Body of pancreas (tissue), 4 donors: ENCODE results near the gene RNF157. TPM values are rescaled to one million over a fixed set of nuclear protein-coding genes. Genes with fewer than 3 reads are reported as not detected.
"Not testable (repeated sequence)": the region's sequence is repeated elsewhere in the genome, so short reads cannot be mapped to it uniquely, and the experiment has no call there.

Experiments
- ATAC-seq: fragments of 150-250 bp; one replicate; pipeline ENCODE4 v1.9.1; 2016
- DNase-seq, 4 donors: peaks; one replicate each; pipeline ENCODE4 v3.0.0-alpha.2; 2019
- H3K27ac ChIP-seq, 4 donors: fragments of 200-600 bp; sonication (generic); 1 replicate in 3 of 4; 2 replicates in 1 of 4; pipeline versions ENCODE4 v1.5.1 to v1.6.1; 2016 to 2019; ENCODE audit warnings: mild to moderate bottlenecking in 1 of 4, mixed read lengths in 1 of 4, moderate library complexity in 1 of 4
- H3K27me3 ChIP-seq, 2 donors: fragments of 200-600 bp; sonication (generic); one replicate each; pipeline ENCODE4 v1.6.0; 2016; ENCODE audit warnings: mild to moderate bottlenecking in 1 of 2
- H3K36me3 ChIP-seq, 2 donors: fragments of 200-600 bp; sonication (generic); replicated peaks in 1 of 2; 2 replicates each; pipeline ENCODE4 v1.5.1; 2016; ENCODE audit warnings: low read depth in 2 of 2; ENCODE audit not compliant: insufficient read depth in 1 of 2
- H3K4me1 ChIP-seq: fragments of 200-600 bp; sonication (generic); one replicate; pipeline ENCODE4 v1.6.0; 2016
- H3K4me3 ChIP-seq, 2 donors: fragments of 200-600 bp; sonication (generic); 1 replicate in 1 of 2; 2 replicates in 1 of 2; pipeline ENCODE4 v1.5.1; 2016 to 2019
- H3K9me3 ChIP-seq, 3 donors: fragments of 200-600 bp; sonication (generic); 1 replicate in 2 of 3; 2 replicates in 1 of 3; pipeline ENCODE4 v1.5.1; 2016
- CTCF ChIP-seq, 7 experiments: fragments of 450-650 bp in 4 of 7; fragments of 200-600 bp in 3 of 7; sonication (generic) in 3 of 7; IDR thresholded peaks; one replicate each; pipeline ENCODE4 v1.5.1; 2016 to 2019; ENCODE audit warnings: antibody characterized with exemption in 7 of 7
- POLR2A ChIP-seq, 3 donors: fragments of 450-650 bp; IDR thresholded peaks; one replicate each; pipeline ENCODE4 v1.6.1; 2016; ENCODE audit warnings: antibody characterized with exemption in 3 of 3, mild to moderate bottlenecking in 2 of 3
- WGBS, 2 donors: methylation state at CpG; one replicate each; pipeline ENCODE4 v1.1.5; 2017; 5-methylcytosine and 5-hydroxymethylcytosine counted together
- intact Hi-C: fragments of 100-400 bp; cut with DNase I; formaldehyde crosslinking; loops from one replicate; pipeline ENCODE4 v1.15.1; 2023
- total RNA-seq, 2 donors: library from RNA; depleted of rRNA; stranded (reverse); fragments of >200 nt; gene quantifications; one replicate each; pipeline ENCODE4 v1.1.0, GENCODE V29; 2016

RNF157 gene
- total RNA-seq, 2 donors from 2014 or later = 4.7 to 29.3 TPM

GRCh38 chr17:76260220-76260619 lies 19.9 kb upstream of the RNF157 start:
- Histone ChIP-seq H3K36me3 (no peaks in the 10 kb centered on the region), H3K27me3 (no peaks in the 10 kb centered on the region), H3K27ac (peak overlapping the region; percentile 12 to 94 (median 89)), H3K4me1 (peaks cover 71% of the 10 kb centered on the region), H3K9me3 (no peaks in the 10 kb centered on the region), H3K4me3 (no peak overlapping the region)
- TF ChIP-seq POLR2A (IDR thresholded peaks at IDR 0.05) (no peak), CTCF (IDR thresholded peaks at IDR 0.05) (no peak)
- DNase-seq (no peak), ATAC-seq (no peak)
- intact Hi-C loops = no loop called here
- WGBS, 2 donors = 90% methylated on average over 7 of the region's 7 CpGs

GRCh38 chr17:76256430-76257050 lies 16.2 kb upstream of the RNF157 start:
- H3K4me3 ChIP-seq, ATAC-seq, intact Hi-C loops, H3K27me3 ChIP-seq, H3K36me3 ChIP-seq, H3K9me3 ChIP-seq: not testable (repeated sequence)
- peak in 1 of 3 donors; percentile 21 for TF ChIP-seq POLR2A (IDR thresholded peaks at IDR 0.05)
- peak in 1 of 4 donors; percentile 6 for DNase-seq
- WGBS, 2 donors = 82 to 83% methylated on average over 19 of the region's 19 CpGs
- peaks cover 54% of the 10 kb centered on the region for H3K4me1 ChIP-seq
- H3K27ac ChIP-seq = peak overlapping the region in 1 of 4 donors; percentile 42

- intact Hi-C loops = no loop called here
- H3K9me3 ChIP-seq = no peaks in the 10 kb centered on the region
- ATAC-seq = no peak
- DNase-seq = peak in 1 of 4 donors; percentile 2
- H3K27ac ChIP-seq = no peak overlapping the region
- H3K4me3 ChIP-seq = no peak overlapping the region
- H3K4me1 ChIP-seq = peaks cover 54% of the 10 kb centered on the region
- H3K27me3 ChIP-seq = no peaks in the 10 kb centered on the region
- TF ChIP-seq POLR2A (IDR thresholded peaks at IDR 0.05) = no peak
- TF ChIP-seq CTCF (IDR thresholded peaks at IDR 0.05) = no peak
- 67 to 73% methylated on average over 6 of the region's 6 CpGs for WGBS, 2 donors
- H3K36me3 ChIP-seq = no peaks in the 10 kb centered on the region
Observed at GRCh38 chr17:76255801-76256429, 15.6 kb upstream of the RNF157 start.

DNA sequence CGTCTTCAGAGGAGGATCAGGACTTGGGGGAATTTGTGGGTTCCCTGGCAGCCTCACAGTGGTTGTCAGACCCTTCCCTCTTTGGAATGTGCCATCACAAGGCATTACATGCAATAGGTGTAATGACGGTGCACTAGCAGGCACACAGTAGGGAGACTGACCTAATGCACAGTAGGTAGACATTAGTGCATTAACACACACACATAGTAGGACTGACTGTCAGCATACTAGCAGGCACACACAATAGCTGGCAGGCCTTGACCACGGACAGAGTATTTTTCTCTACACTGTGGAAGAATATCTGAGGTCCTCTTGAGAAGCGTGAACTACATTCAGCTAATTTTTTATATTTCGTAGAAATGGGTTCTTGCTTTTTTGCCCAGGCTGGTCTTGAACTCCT lies 14.0 kb upstream of the RNF157 start:
- no peak for ATAC-seq
- 75 to 80% methylated on average over 5 of the region's 5 CpGs for WGBS, 2 donors

GRCh38 chr17:76253841-76254240 lies 13.5 kb upstream of the RNF157 start:
- ATAC-seq = no peak
- H3K9me3 ChIP-seq = no peaks in the 10 kb centered on the region
- intact Hi-C loops = no loop called here
- no peak for TF ChIP-seq CTCF (IDR thresholded peaks at IDR 0.05)
- no peak for TF ChIP-seq POLR2A (IDR thresholded peaks at IDR 0.05)
- H3K4me1 ChIP-seq = peaks cover 39% of the 10 kb centered on the region
- H3K27me3 ChIP-seq = no peaks in the 10 kb centered on the region
- H3K36me3 ChIP-seq = no peaks in the 10 kb centered on the region
- no peak for DNase-seq
- 84% methylated on average over 7 of the region's 7 CpGs for WGBS, 2 donors
- H3K4me3 ChIP-seq = no peak overlapping the region
- H3K27ac ChIP-seq = no peak overlapping the region

More for the DNA sequence above, 14.0 kb upstream of the RNF157 start:
- peaks cover 40% of the 10 kb centered on the region for H3K4me1 ChIP-seq
- intact Hi-C loops = no loop called here
- H3K27ac ChIP-seq = no peak overlapping the region
- no peaks in the 10 kb centered on the region for H3K36me3 ChIP-seq
- no peaks in the 10 kb centered on the region for H3K9me3 ChIP-seq
- no peak overlapping the region for H3K4me3 ChIP-seq
- no peaks in the 10 kb centered on the region for H3K27me3 ChIP-seq
- TF ChIP-seq POLR2A (IDR thresholded peaks at IDR 0.05) = no peak
- TF ChIP-seq CTCF (IDR thresholded peaks at IDR 0.05) = no peak
- DNase-seq = no peak

DNA sequence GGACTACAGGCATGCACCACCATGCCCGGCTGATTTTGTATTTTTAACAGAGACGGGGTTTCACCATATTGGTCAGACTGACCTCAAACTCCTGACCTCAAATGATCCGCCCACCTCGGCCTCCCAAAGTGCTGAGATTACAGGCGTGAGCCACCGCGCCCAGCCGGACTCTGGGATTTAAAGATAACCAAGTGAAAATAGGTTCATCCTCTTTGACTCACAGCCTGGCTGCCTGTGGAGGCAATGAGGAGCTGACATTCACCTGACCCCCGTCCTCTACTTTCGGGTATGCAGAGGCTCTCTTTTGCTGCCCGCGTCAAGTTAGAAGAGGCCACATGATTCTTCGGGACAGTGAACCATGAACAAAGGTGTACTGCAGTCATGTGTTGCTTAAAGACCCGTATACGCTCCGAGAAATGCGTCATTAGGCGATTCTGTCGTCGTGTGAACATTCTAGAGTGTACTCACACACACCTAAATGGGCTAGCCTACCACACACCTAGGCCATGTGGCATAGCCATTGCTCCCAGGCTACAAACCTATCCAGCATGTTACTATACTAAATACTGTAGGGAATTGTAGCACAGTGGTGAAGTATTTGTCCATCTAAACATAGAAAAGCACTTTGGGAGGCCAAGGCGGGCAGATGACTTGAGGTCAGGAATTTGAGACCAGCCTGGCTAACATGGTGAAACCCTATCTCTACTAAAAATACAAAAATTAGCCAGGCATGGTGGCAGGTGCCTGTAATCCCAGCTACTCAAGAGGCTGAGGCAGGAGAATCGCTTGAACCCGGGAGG lies 12.9 kb upstream of the RNF157 start:
- 85 to 90% methylated on average over 20 to 23 of the region's 23 CpGs for WGBS, 2 donors

More for the DNA sequence above, 12.9 kb upstream of the RNF157 start:
- H3K36me3 ChIP-seq, DNase-seq, ATAC-seq, H3K27me3 ChIP-seq, H3K4me3 ChIP-seq, H3K9me3 ChIP-seq, intact Hi-C loops: not testable (repeated sequence)
- Histone ChIP-seq H3K4me1 (peaks cover 34% of the 10 kb centered on the region), H3K27ac (peak overlapping the region in 3 of 4 donors; percentile 75 to 84 (median 81))
